Vagina (tissue), 2 donors: ENCODE measurements around the gene MFAP2.

Source experiments
- POLR2A ChIP-seq, 2 donors: fragments of 450-650 bp; IDR thresholded peaks; one replicate each; pipeline ENCODE4 v1.6.1; 2017; ENCODE audit warnings: antibody characterized with exemption in 2 of 2, mild to moderate bottlenecking in 2 of 2, moderate library complexity in 2 of 2
- POLR2AphosphoS5 ChIP-seq, 2 donors: sonication (generic); formaldehyde crosslinking; IDR thresholded peaks; one replicate each; pipeline ENCODE4 v1.9.0; 2017; ENCODE audit warnings: antibody characterized with exemption in 2 of 2, mild to moderate bottlenecking in 2 of 2, low read depth in 1 of 2; ENCODE audit not compliant: insufficient read depth in 1 of 2
- TF ChIP-seq, protein P1 (sequence below), 3 experiments: fragments of 450-650 bp in 2 of 3; fragments of 200-600 bp in 1 of 3; sonication (generic) in 1 of 3; IDR thresholded peaks; one replicate each; pipeline ENCODE4 v1.5.1; 2017 to 2019; ENCODE audit warnings: antibody characterized with exemption in 3 of 3, mild to moderate bottlenecking in 2 of 3, moderate library complexity in 2 of 3

- TF ChIP-seq, protein P1, sequence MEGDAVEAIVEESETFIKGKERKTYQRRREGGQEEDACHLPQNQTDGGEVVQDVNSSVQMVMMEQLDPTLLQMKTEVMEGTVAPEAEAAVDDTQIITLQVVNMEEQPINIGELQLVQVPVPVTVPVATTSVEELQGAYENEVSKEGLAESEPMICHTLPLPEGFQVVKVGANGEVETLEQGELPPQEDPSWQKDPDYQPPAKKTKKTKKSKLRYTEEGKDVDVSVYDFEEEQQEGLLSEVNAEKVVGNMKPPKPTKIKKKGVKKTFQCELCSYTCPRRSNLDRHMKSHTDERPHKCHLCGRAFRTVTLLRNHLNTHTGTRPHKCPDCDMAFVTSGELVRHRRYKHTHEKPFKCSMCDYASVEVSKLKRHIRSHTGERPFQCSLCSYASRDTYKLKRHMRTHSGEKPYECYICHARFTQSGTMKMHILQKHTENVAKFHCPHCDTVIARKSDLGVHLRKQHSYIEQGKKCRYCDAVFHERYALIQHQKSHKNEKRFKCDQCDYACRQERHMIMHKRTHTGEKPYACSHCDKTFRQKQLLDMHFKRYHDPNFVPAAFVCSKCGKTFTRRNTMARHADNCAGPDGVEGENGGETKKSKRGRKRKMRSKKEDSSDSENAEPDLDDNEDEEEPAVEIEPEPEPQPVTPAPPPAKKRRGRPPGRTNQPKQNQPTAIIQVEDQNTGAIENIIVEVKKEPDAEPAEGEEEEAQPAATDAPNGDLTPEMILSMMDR (IDR thresholded peaks at IDR 0.05) = no peak
- TF ChIP-seq POLR2A (IDR thresholded peaks at IDR 0.05) (no peak), POLR2AphosphoS5 (IDR thresholded peaks at IDR 0.05; ENCODE audit: insufficient read depth in 1 of 2, low read depth in 1 of 2) (no peak)
Observed at GRCh38 chr1:17023573-17023972, 43.2 kb upstream of the MFAP2 start.
